Anterior cingulate cortex (tissue), 58 donors: Measurements from ENCODE around the gene WNT5A.

ENCODE experiments used
- DNase-seq, 58 donors: peaks; one replicate each; lab custom pipeline; 2025; lab: John Stamatoyannopoulos, UW

Gene WNT5A

DNA sequence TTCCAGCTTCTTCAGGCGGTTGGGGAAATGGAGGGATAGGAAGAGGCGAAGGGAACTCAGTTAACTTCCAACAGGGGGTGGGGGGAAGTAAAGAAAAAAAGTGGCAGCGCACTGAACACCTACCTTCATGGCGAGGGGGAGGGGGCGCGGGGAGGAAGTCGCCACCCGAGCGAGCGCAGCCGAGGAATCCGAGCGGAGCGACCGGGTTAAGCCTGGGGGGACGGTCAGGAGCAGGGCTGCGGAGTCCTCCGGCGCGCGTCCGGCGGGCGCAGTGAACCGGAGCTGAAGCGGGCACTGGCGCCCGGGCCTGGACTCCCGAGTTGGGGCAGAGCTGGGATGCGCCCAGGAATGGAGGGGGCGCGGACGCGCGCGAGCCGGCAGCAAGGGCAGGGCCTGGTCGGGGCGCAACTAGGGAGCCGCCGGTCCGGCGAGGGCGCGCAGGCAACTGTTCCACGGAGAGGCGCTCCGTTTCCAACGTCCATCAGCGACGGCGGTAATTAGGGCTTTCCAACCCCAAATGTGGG lies at the start of gene WNT5A:
Gene WNT5A (minus strand): TSS at position 450 of the 524 bp plus-strand sequence. CDS start 321 bp downstream, at position 129.
- DNase-seq: peak in 2 of 58 donors; percentile 43 to 49

DNA sequence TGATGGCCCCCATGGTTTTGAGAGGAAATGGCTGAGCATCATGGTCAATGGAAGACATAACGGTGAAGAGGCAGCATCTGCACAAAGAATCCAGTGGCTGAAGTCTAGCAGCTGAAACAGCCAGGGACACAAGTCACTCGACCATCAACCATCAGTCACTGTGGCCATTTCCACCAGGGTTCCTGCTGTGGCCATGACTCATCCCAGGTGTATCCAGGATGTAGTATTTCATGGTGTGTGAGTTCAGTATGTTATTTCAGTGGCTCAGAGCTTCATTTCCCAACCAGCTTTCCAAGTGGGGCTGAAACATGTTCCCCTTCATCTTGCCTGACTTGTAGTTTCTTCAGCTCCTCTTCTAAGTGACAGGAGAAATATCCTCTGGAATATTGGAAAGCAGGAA lies 47.8 kb upstream of the WNT5A start:
- DNase-seq: no peak

DNA sequence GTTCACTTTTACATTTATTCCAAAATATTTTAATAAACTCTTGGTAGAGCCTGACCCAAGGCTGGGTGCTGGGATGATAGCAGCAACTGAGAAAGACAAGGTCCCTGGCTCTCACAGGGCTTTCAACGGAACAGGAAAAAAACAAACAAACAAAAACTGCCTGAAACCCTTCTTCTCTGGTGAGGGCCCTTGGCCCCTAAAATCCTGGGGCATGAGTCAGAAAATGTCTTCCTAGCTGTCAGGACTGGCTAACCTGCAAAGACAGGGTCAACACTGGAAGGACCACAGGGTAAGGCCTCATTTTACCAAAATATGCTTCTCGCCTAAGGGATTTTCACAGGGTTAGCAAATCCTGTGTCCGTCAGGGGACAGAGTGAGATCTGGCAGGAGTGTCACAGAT lies 45.7 kb upstream of the WNT5A start:
- no peak for DNase-seq

DNA sequence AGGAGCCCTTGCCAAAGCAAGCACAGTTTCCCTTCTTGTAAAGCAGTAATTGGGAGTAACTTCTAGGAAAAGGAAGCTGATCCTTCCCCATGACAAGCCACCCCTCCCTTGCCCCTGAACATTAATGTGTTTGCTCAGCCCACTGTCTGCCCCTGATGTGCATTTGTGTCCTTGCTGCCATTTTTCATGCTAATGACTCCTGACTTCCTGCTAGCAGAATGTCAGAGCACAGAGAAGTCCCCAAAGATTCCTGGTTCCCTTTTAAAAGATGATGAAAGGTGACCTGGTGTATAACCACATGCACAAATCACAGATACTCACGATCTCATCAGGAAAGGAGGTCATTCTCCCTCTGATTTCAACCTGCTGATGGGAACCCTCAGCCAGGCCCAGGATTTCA lies 44.2 kb upstream of the WNT5A start:
- no peak for DNase-seq

DNA sequence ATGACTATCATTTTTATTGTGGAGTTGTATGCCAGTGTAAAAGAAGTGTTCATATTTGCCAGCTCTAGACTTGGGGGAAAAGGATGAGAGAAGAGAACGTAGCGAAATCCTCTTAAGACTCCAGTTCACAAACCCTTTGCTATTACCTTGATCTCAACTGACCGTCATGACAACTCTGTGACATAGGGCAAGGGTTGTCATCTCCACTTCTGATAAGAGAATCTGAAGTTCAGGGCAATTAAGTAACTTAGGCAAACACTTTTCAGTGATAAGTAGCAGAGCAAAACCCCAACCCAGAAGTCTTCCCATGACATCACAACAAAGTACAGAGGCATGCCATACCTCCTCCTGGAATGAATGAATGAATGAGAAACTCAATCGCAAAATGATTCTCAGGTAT lies 40.3 kb upstream of the WNT5A start:
- DNase-seq: no peak

DNA sequence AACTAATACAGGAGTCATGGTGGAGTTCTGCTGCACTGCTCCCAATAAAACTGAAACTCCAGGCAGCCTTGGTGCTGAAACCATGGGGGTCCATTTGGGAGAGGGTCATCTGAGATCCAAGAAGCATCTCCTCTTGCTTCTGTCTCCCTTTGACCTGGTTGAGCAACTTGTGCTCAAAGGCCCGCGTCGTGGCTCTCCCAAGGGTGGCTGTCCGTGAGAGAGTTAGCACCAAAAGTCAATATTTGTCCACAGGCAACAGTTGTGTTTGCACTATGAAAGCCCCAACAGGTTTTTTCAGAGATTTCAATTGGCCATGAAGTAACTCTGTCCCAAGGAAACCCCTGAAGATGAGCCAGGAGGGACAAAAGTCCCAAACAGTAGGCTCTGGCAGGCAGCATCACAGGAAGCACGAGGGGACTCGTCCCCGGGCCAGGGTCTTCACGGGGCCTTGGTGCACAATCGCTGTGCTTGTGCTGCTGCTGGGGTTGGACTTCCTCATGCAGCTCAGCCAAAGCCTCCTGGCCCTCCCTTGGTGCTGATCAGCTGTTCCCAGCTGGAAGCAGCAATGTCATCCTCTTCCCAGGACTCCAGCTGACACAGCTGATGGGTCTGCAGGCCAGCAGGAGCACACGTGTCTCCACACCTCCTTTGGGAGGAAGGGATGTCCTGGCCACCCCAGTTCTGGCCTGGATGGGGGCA lies 39.4 kb upstream of the WNT5A start:
- DNase-seq: no peak

DNA sequence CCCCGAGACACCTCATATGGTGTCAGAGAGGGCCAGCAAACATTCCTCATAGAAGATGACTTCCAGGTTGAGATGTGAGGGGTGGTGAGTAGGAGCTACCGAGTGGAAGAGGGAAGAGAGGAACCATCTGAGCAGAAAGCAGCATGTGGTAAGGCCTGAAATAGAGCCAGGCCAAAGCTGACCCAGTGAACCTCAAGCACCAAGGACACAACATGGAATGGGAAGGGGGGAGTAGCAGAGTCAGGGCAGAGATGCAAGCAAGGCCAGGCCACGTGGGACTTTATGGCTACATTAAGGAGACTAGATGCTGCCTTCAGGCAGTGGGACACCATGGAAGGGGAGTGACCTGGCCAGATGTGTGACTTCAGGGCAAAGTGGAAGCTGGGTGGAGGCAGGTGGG lies 38.3 kb upstream of the WNT5A start:
- no peak for DNase-seq

DNA sequence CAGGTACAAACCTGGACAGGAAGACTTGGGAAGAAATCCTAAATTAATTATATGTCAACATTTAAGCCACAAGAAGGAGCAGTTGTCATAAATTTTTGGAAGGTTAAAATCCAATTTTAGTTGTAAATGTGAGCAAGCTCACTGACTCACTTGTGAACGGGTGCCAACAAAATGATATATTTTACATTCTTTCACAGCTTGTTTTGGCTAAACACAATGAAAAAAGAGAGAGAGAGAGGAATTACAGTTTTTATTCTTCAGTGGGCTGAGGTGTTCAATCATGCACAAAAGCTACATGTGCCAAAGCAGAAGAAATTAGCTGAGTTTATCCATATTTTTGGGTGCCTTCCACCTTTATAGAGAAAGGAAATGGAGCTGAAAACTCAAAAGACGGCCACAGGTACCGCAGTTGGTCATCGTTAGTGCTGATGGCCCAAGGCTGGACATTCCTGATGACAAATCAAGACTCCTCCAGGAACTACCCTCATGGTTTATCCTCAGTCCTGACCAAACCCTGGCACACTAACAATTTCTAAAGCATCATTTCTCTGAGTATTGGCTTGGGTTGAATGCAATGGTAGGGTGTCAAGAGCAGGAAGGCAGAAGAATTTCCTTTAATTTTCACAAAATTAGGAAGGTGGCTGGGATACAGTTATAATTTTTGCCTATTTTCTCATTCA lies 37.6 kb upstream of the WNT5A start:
- peak in 1 of 58 donors; percentile 11 for DNase-seq

DNA sequence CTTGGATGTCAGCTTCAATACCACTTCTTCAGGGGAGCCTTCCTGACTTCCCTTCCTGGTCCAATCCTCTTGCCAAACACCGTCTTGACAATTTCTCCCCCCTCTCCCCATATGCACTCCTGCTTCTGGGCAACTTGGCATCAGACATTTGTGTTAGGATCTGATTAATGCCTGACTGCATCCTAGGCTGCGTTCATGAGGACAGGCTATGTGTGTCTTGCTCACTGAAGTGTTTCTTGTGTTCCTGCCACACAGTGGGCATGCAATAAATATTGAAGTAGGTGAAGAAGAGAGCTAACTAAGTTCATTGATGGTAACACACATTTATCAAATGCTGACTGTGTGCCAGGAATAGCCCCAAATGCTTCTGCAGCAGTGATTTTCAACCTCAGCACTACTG lies 36.4 kb upstream of the WNT5A start:
- DNase-seq: no peak

DNA sequence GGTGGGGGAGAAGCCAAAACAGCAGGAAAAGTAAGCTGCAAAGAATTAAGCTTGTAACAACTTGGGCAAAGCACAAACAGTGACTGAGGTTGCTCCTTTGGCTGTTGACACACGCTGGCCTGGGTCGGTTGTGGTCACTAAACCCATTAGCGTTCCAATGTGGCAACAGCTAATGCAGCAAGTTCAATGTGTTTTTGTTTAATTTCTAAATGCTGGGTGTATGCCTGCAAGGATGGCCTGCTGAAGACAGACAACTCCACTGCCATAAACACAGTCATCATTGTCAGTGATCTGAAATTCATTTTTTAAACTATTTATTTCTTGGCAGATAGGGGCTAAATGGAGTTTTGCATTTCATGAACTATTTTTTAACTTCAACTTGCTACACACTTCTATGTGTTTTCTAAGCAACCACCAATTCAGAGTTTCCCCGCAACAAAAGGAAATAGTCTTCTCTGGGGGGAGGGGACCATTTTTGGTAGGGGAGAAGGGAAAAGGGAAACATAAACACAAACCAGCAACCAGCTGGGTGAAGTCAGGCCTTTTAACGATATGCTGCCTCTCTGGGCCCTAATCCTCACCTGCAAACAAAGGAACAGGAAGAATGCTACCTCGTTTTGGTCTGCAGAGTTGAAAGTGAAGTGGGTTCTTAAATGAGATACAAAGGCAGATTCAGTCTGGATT lies 34.8 kb upstream of the WNT5A start:
- DNase-seq: no peak

DNA sequence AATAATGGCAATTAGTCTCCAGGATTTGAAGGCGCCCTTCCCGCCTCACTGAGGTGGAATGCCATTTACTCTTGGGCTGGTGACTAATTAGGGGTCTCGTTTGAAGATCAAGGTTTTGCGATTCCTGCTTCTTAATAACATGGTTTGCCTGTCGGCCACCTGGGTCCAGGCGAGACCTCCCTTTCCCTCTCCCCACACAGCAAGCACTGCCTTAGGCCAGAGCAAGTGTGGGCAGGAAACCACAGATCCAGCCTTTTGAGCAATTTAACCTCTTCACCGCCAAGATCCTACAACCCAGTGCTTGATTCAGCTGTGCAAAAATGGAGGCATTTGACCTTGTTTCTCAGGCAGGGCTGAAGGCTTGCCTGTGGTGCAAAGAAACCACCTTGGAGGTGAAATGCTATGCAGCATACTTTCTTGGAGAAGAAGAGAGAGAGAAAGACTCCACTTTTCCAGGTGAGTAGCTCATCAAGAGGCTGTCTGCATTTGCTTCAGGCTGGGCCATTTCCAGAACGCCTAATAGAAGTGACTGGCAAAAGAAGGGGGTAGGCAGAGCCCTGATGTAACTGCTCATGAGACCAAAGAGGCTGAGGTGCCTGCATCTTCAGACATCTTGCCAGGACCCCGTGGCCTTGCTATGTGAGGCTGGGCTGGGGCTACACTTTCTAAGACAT lies 34.1 kb upstream of the WNT5A start:
- no peak for DNase-seq

DNA sequence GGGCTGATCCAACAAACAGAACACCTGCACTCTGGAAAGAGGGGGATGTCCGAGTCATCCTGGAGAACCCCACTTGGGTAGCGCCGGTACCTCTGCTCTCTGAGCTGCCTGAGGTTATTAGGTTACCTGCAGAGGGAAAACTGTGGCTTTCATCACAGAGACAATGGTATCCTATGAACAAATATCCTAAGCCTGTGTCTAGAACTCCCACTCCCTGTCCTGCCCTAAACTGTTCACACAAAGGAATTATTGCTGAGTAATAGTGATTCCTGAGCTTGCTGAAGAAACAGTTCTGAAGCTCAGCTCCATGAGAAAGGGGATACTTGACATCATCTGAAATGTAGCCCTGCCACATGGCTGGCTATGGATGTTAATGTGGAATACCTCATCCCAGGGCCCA lies 31.9 kb upstream of the WNT5A start:
- DNase-seq: no peak

DNA sequence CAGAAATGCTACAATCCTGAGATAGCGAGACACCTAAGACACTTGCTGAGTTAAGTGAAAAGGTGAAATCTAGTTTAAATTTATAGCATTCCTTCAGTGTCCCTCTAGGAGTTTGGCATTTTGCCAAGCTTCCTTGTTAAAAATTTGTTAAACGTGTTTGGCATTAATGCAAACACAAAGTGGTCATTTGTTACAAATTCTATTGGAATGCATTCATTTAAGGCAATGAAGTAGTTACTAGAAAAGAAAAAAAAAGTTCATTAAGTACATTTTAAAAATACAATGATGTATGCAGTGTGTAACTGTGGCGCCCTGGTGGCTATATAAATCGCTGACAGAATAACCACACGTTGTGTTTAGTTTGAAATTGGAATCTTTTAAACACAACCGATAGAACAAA lies 31.3 kb upstream of the WNT5A start:
- no peak for DNase-seq

DNA sequence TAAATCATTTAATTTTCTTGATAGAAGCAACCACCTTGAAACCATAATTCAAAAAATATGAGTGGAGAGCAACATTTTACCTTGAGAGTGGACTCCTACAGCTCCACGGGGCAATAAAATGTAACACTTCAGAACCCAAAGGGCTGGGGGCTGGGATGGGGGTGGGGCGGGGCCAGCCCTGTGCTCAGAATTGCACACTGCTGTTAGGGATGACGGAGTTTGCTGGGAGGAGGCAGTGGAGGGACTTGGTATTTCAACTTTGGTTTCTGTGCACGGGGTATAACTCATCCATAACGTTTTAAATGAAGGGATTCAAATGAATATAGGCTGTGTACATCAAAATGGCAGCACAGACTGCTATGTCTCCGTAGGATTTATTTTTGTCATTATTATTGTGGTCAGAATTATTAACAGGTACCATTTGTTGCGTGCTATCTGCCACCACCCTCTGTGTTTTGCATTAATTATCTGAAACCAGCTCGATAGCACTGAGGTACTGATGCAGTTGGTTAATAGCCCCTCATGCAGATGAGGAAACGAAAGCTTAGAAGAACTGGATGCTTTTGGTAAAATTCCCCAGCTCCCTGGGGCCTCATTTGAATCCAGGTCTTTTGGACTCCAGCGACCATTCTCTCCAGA lies 29.4 kb upstream of the WNT5A start:
- DNase-seq: no peak

DNA sequence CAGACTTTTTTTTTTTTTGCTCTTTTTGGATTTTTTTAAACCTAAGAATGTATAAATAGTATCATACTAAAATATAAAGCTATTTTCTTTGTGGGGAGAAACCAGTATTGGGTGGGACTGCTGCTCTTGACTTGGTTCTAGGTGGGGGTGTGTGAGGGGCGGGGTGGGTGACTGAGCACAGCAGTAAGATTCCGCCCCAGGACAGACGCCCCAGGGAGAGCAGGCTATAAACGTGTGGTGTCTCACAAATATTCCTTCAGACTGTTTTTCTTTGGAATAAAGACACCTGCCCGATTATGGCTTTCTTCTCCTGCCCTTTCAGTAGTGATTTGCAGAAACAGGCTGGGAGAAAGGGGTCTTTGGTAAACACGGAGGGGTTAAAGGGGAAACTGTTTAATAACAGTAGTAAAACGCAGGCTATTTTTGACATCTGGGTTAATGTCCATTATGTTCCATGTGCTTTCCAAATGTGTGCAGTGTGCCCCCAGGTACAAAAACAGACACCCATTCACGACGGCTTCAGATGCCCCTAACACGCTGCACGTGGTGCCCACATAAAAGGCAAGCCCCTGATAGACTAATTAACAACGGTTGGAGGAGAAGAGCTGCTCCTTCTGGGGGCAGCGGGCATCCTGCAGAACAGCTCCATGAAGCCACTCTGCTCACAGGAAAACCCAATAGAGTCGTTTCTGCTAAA lies 28.6 kb upstream of the WNT5A start:
- DNase-seq: no peak

DNA sequence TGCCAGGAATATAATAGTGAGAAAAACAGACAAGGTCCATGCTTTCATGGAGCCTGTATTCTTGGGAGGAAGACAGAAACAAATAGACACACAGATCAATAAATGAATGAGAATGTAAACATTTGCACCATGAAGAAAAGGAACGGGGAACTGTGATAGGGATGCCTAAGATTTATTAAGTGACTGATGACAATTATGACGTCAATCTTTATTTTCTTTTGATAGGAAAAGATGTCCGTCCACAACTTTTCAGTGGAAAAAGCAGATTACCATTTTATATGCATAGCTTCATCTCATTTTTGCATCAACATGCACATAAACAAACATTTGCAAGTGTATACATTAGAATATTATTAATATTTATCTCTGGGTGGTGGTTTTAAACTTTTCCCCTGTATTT lies 27.9 kb upstream of the WNT5A start:
- no peak for DNase-seq

DNA sequence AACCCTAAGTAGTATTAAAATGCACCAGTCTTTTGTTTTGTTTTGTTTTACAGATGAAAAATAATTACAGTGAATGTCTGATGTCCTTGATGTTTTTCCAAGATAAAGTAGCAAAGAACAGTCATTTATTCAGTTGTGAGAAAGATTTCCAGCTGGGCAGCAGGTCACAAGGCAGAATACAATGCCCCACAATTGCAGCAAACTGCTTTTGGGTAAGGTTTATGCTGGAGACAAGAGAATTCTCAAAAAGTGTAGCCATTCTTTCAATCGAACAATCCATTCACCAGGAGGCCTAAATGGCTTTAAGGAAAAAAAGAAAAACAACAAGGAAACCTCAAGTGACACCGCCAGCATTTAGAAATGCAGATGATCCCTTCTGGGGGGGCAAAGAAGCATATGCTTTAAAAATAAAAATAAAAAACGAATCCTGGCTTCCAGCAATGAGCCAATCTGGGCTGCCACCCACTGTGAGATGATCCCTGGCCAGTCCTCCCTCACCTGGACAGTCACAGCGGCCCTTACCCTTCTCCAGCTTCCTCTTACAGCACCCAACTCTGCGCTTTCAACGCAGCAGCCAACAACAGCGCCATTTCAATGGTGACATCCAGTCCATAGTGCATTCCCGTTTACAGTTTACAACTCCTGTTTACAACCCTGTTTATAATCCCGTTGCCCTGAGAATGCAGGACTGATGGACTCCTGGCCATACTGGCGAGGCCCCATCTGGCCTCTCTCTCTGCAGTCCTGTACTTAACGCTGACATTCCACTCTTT lies 25.7 kb upstream of the WNT5A start:
- no peak for DNase-seq

DNA sequence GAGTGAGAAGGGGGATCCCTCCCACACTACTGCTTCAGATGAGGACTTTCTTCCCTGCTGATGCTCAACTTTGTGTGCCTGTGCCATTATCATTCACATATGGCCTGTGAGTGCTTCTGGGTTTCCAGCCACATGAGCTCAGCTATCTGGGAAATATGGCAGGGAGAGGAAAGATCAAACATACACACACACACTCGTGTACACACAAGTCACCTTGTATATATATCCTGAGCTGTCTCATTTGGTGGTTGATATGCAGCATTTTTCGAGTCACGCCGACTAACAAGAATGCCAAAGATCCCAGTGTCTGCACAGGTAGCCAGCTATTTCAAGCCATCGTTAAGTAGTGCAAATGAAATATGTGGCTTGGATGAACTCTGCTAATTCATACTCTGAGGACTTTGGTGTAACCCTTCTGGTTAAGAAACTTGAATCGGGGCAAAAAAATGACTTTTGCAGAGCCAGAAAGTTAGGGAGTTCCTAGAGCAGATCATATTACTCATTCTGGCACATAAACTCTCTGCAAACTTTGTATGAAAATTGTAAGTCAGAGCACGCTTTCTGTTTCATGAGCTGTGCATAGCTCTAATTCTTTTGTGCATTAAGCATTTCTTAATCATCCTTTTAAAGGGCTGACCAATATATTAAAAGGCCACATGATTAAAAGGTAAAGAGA lies 24.9 kb upstream of the WNT5A start:
- no peak for DNase-seq

DNA sequence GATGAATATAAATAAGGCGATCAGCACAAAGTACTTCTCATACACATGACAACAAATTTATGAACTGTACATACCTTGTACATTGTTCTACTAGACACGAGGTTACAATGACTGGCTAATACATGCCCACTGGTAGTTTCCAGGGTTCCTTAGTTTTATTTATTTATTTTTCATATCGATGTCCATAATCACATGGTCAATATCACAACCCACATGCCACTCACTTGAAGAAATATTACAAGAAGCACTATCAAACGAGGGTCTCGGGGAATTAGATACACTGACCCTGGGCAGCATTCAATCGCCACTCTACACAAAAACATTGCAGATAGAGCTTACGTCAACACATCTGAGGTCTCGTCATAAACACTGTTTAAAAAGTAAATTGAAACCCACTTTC lies 21.2 kb upstream of the WNT5A start:
- DNase-seq: no peak
